Liver (tissue), 3 donors: ENCODE data around the gene SHC4.

ENCODE experiments used
- FOXA2 ChIP-seq: IDR thresholded peaks from 2 replicates; pipeline ENCODE4 v1.6.1; 2016; ENCODE audit warnings: antibody characterized with exemption
- NR2F2 ChIP-seq: IDR thresholded peaks from 2 replicates; pipeline ENCODE4 v1.6.1; 2016; ENCODE audit warnings: antibody characterized with exemption
- TF ChIP-seq, protein P1 (sequence below): IDR thresholded peaks from 2 replicates; pipeline ENCODE4 v1.6.1; 2016; ENCODE audit warnings: antibody characterized with exemption, mild to moderate bottlenecking
- TF ChIP-seq, protein P2 (sequence below): fragments of 150-350 bp; IDR thresholded peaks from 2 replicates; pipeline ENCODE4 v1.5.1; 2017; ENCODE audit warnings: improper control_type of control experiment, low read depth, low read length; ENCODE audit not compliant: missing input control
- TF ChIP-seq, protein P3 (sequence below): IDR thresholded peaks from 2 replicates; pipeline ENCODE4 v1.6.1; 2016; ENCODE audit warnings: antibody characterized with exemption
- donor health status: healthy.
- donor health status: healthy.

DNA sequence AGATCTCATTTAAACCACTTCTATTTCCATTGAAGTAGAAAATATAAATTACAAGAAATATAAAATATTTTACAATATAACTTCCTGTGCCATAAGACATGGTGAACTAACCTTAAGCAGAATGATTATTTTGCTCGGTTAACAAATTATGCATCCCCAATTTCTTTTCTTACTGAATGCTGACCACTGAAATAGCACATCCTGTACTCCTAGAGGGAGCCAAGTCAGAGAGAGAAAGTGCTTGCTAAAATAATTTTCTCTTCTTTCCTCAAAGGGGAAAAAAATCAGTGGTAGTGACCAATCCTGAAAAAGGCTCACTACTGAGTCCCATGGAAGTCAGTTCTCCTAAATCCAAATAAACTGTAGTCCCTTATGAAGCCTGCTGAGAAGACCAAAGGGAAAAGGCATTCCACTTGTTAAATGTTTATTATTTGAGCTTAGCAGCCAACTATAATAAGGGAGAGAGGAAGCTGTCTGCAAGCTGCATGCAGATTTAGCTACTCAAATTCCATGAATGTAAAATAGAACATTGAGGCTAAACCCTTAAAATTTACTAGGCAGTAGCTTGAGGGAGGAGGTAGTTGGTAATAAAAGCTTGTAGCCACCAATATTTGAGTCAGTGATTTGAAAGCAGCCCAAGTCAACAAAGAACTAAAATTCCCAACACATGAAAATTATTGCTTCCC lies 185.9 kb downstream of the SHC4 start:
- TF ChIP-seq, protein P1, sequence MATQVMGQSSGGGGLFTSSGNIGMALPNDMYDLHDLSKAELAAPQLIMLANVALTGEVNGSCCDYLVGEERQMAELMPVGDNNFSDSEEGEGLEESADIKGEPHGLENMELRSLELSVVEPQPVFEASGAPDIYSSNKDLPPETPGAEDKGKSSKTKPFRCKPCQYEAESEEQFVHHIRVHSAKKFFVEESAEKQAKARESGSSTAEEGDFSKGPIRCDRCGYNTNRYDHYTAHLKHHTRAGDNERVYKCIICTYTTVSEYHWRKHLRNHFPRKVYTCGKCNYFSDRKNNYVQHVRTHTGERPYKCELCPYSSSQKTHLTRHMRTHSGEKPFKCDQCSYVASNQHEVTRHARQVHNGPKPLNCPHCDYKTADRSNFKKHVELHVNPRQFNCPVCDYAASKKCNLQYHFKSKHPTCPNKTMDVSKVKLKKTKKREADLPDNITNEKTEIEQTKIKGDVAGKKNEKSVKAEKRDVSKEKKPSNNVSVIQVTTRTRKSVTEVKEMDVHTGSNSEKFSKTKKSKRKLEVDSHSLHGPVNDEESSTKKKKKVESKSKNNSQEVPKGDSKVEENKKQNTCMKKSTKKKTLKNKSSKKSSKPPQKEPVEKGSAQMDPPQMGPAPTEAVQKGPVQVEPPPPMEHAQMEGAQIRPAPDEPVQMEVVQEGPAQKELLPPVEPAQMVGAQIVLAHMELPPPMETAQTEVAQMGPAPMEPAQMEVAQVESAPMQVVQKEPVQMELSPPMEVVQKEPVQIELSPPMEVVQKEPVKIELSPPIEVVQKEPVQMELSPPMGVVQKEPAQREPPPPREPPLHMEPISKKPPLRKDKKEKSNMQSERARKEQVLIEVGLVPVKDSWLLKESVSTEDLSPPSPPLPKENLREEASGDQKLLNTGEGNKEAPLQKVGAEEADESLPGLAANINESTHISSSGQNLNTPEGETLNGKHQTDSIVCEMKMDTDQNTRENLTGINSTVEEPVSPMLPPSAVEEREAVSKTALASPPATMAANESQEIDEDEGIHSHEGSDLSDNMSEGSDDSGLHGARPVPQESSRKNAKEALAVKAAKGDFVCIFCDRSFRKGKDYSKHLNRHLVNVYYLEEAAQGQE, result no peak
- TF ChIP-seq NR2F2 (no peak), FOXA2 (no peak)
- TF ChIP-seq, protein P2, sequence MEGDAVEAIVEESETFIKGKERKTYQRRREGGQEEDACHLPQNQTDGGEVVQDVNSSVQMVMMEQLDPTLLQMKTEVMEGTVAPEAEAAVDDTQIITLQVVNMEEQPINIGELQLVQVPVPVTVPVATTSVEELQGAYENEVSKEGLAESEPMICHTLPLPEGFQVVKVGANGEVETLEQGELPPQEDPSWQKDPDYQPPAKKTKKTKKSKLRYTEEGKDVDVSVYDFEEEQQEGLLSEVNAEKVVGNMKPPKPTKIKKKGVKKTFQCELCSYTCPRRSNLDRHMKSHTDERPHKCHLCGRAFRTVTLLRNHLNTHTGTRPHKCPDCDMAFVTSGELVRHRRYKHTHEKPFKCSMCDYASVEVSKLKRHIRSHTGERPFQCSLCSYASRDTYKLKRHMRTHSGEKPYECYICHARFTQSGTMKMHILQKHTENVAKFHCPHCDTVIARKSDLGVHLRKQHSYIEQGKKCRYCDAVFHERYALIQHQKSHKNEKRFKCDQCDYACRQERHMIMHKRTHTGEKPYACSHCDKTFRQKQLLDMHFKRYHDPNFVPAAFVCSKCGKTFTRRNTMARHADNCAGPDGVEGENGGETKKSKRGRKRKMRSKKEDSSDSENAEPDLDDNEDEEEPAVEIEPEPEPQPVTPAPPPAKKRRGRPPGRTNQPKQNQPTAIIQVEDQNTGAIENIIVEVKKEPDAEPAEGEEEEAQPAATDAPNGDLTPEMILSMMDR, result no peak
- TF ChIP-seq, protein P3, sequence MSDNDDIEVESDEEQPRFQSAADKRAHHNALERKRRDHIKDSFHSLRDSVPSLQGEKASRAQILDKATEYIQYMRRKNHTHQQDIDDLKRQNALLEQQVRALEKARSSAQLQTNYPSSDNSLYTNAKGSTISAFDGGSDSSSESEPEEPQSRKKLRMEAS, result no peak
